Keratinocyte (primary cell): ENCODE measurements around the gene CNN2.

Experiments
- EZH2 ChIP-seq: IDR thresholded peaks from one replicate; pipeline ENCODE4 v1.6.1; 2012; ENCODE audit warnings: inconsistent platforms, mild to moderate bottlenecking, low read length, moderate library complexity
- TF ChIP-seq, protein P1 (sequence below), 3 experiments: IDR thresholded peaks in 1 of 3; conservative IDR thresholded peaks in 1 of 3; optimal IDR thresholded peaks in 1 of 3; 2 replicates in 2 of 3; 3 replicates in 1 of 3; pipeline versions ENCODE3 to v1.5.1; 2011; ENCODE audit warnings: low read length in 3 of 3, mild to moderate bottlenecking in 3 of 3, moderate library complexity in 2 of 3, control low read depth in 1 of 3, inconsistent platforms in 1 of 3; ENCODE audit not compliant: insufficient read depth in 2 of 3; ENCODE audit errors: extremely low read depth in 1 of 3

DNA sequence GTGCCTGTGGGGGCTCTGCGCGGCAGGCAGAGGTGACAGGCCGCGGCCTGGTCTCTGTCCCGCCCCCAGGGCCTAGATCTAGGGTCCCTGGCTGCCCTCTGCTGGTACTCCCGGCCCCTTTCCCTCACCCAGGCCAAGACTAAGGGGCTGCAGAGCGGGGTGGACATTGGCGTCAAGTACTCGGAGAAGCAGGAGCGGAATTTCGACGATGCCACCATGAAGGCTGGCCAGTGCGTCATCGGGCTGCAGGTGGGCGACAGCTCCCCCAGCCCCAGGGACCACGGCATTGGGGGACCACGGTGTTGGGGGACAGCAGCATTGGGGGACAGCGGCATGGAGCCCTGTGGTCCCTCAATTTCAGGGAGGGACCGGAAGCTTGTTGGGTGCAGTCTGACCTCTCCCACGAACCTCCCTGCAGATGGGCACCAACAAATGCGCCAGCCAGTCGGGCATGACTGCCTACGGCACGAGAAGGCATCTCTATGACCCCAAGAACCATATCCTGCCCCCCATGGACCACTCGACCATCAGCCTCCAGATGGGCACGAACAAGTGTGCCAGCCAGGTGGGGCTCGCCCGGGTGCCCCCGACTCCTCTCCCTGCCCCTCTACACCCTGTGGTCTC is 9.7 kb downstream of the CNN2 start:
- TF ChIP-seq, protein P1, sequence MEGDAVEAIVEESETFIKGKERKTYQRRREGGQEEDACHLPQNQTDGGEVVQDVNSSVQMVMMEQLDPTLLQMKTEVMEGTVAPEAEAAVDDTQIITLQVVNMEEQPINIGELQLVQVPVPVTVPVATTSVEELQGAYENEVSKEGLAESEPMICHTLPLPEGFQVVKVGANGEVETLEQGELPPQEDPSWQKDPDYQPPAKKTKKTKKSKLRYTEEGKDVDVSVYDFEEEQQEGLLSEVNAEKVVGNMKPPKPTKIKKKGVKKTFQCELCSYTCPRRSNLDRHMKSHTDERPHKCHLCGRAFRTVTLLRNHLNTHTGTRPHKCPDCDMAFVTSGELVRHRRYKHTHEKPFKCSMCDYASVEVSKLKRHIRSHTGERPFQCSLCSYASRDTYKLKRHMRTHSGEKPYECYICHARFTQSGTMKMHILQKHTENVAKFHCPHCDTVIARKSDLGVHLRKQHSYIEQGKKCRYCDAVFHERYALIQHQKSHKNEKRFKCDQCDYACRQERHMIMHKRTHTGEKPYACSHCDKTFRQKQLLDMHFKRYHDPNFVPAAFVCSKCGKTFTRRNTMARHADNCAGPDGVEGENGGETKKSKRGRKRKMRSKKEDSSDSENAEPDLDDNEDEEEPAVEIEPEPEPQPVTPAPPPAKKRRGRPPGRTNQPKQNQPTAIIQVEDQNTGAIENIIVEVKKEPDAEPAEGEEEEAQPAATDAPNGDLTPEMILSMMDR (optimal IDR thresholded peaks at IDR 0.05 in 1 of 3, IDR thresholded peaks at IDR 0.05 in 1 of 3, conservative IDR thresholded peaks at IDR 0.05 in 1 of 3; ENCODE audit: extremely low read depth in 1 of 3, insufficient read depth in 2 of 3, low read length in 3 of 3), result no peak
- TF ChIP-seq EZH2, result no peak
